Measurements from ENCODE around the gene OTOG. TPM values are rescaled to one million over a fixed set of nuclear protein-coding genes. Genes with fewer than 3 reads are reported as not detected.

OTOG gene
- total RNA-seq, 3 donors from 2014 or later (not counting 1 experiment from before 2014, with no cell fraction given), result not detected

GRCh38 chr11:17694494-17695110, 147.5 kb downstream of the OTOG start:
- H3K27me3 Mint-ChIP-seq (ENCODE audit: low read depth in 2 of 2), result peaks cover 46 to 55% of the 10 kb centered on the region in 2 donors
- intact Hi-C loops (cut with micrococcal nuclease), result no loop called here
- ATAC-seq, result no peak
- peaks cover 0 to 5% of the 10 kb centered on the region in 2 donors for H3K4me1 Mint-ChIP-seq
- no peak for DNase-seq
- no peak overlapping the region for H3K27ac ChIP-seq (ENCODE audit: low read length)
- H3K27me3 ChIP-seq (ENCODE audit: control insufficient read depth, insufficient read depth, low read length), result peaks cover 6% of the 10 kb centered on the region
- WGBS (ENCODE audit: insufficient coverage), result 83% methylated on average over 8 of the region's 10 CpGs
- H3K27ac Mint-ChIP-seq, result no peak overlapping the region
- no peaks in the 10 kb centered on the region for H3K36me3 Mint-ChIP-seq
- no peak for TF ChIP-seq CTCF (IDR thresholded peaks at IDR 0.05)
- no peaks in the 10 kb centered on the region for H3K4me1 ChIP-seq (ENCODE audit: control insufficient read depth, insufficient read depth, low read length)
- H3K9me3 Mint-ChIP-seq, result no peaks in the 10 kb centered on the region
- no peak overlapping the region for H3K4me3 ChIP-seq (ENCODE audit: low read length)
- H3K4me3 Mint-ChIP-seq, result no peak overlapping the region
- H3K36me3 ChIP-seq (ENCODE audit: control insufficient read depth, insufficient read depth, low read length), result no peaks in the 10 kb centered on the region
- H3K9me3 ChIP-seq (ENCODE audit: control insufficient read depth, insufficient read depth, low read length), result no peaks in the 10 kb centered on the region

GRCh38 chr11:17695454-17696441, 148.7 kb downstream of the OTOG start:
- Mint-ChIP-seq H3K36me3 (no peaks in the 10 kb centered on the region), H3K27me3 (ENCODE audit: low read depth in 2 of 2) (peaks cover 46 to 55% of the 10 kb centered on the region in 2 donors), H3K9me3 (no peaks in the 10 kb centered on the region), H3K4me3 (no peak overlapping the region), H3K4me1 (peaks cover 0 to 5% of the 10 kb centered on the region in 2 donors), H3K27ac (no peak overlapping the region)
- Histone ChIP-seq H3K4me3 (ENCODE audit: low read length) (no peak overlapping the region), H3K4me1 (ENCODE audit: control insufficient read depth, insufficient read depth, low read length) (no peaks in the 10 kb centered on the region), H3K27ac (ENCODE audit: low read length) (no peak overlapping the region), H3K36me3 (ENCODE audit: control insufficient read depth, insufficient read depth, low read length) (no peaks in the 10 kb centered on the region), H3K9me3 (ENCODE audit: control insufficient read depth, insufficient read depth, low read length) (no peaks in the 10 kb centered on the region), H3K27me3 (ENCODE audit: control insufficient read depth, insufficient read depth, low read length) (peaks cover 6% of the 10 kb centered on the region)
- WGBS (ENCODE audit: insufficient coverage), result 11% methylated on average over 66 of the region's 68 CpGs
- DNase-seq, result no peak
- intact Hi-C loops (cut with micrococcal nuclease), result no loop called here
- no peak for TF ChIP-seq CTCF (IDR thresholded peaks at IDR 0.05)
- ATAC-seq, result no peak

- H3K4me3 Mint-ChIP-seq, result no peak overlapping the region
- Histone ChIP-seq H3K4me1 (ENCODE audit: control insufficient read depth, insufficient read depth, low read length) (no peaks in the 10 kb centered on the region), H3K27ac (ENCODE audit: low read length) (no peak overlapping the region), H3K36me3 (ENCODE audit: control insufficient read depth, insufficient read depth, low read length) (no peaks in the 10 kb centered on the region), H3K9me3 (ENCODE audit: control insufficient read depth, insufficient read depth, low read length) (no peaks in the 10 kb centered on the region), H3K27me3 (ENCODE audit: control insufficient read depth, insufficient read depth, low read length) (peaks cover 6% of the 10 kb centered on the region), H3K4me3 (ENCODE audit: low read length) (no peak overlapping the region)
- H3K27ac Mint-ChIP-seq, result no peak overlapping the region
- peaks cover 45 to 55% of the 10 kb centered on the region in 2 donors for H3K27me3 Mint-ChIP-seq (ENCODE audit: low read depth in 2 of 2)
- no peak for DNase-seq
- H3K9me3 Mint-ChIP-seq, result no peaks in the 10 kb centered on the region
- no peak for TF ChIP-seq CTCF (IDR thresholded peaks at IDR 0.05)
- intact Hi-C loops (cut with micrococcal nuclease), result no loop called here
- H3K36me3 Mint-ChIP-seq, result no peaks in the 10 kb centered on the region
- peaks cover 0 to 5% of the 10 kb centered on the region in 2 donors for H3K4me1 Mint-ChIP-seq
- WGBS (ENCODE audit: insufficient coverage), result 82% methylated on average over 5 of the region's 5 CpGs
- ATAC-seq, result no peak
Observed at GRCh38 chr11:17696741-17697140, 149.7 kb downstream of the OTOG start.

Other genes starting within 250 kb of the OTOG start
- 10 to 100 TPM in 1 of 3 donors, 1 to 10 TPM in 2; 6.3 to 10.1 (median 9.7) TPM for gene NCR3LG1, start 195.5 kb upstream of the OTOG start, total RNA-seq
- under 1 TPM in 1 of 3 donors, not detected in 2; 1.00 TPM for gene KCNJ11, start 158.6 kb upstream of the OTOG start, total RNA-seq
- not detected for gene ABCC8, start 70.4 kb upstream of the OTOG start, total RNA-seq
- not detected for gene USH1C, start 2.8 kb upstream of the OTOG start, total RNA-seq
- gene MYOD1, start 172.3 kb downstream of the OTOG start, total RNA-seq, result not detected
- gene KCNC1, start 187.5 kb downstream of the OTOG start, total RNA-seq, result not detected

All from natural killer cell (primary cell).